KMS-11 (cell line): ENCODE measurements around the gene NCKIPSD.
A peak's percentile ranks its signal among the peaks of the same experiment; 100 is the strongest.

Experiments
- H2AFZ ChIP-seq: fragments of 200-600 bp; sonication (generic); 2 replicates; pipeline ENCODE4 v1.6.1; 2016; ENCODE audit warnings: antibody characterized with exemption, mixed run types, low read depth
- H3K27ac ChIP-seq: fragments of 200-600 bp; sonication (generic); 2 replicates; pipeline ENCODE4 v1.6.1; 2016; ENCODE audit warnings: mild to moderate bottlenecking, mixed run types
- H3K27me3 ChIP-seq: fragments of 200-600 bp; sonication (generic); 2 replicates; pipeline ENCODE4 v1.6.1; 2017; ENCODE audit warnings: mild to moderate bottlenecking, low read depth, mixed run types, moderate library complexity; ENCODE audit not compliant: insufficient read depth
- H3K36me3 ChIP-seq: fragments of 200-600 bp; sonication (generic); 2 replicates; pipeline ENCODE4 v1.6.1; 2017; ENCODE audit warnings: mild to moderate bottlenecking, mixed run types; ENCODE audit not compliant: insufficient read depth
- H3K4me1 ChIP-seq: fragments of 200-600 bp; sonication (generic); 2 replicates; pipeline ENCODE4 v1.6.1; 2016; ENCODE audit warnings: mild to moderate bottlenecking, low read depth, mixed run types; ENCODE audit not compliant: poor library complexity, severe bottlenecking
- H3K4me2 ChIP-seq: fragments of 200-600 bp; sonication (generic); 2 replicates; pipeline ENCODE4 v1.7.0; 2016; ENCODE audit warnings: mild to moderate bottlenecking, mixed run types
- H3K4me3 ChIP-seq: fragments of 200-600 bp; sonication (generic); IDR thresholded peaks from 2 replicates; pipeline ENCODE4 v1.6.1; 2017; ENCODE audit warnings: low read depth, low read length, mixed read lengths; ENCODE audit not compliant: insufficient read depth
- H3K79me2 ChIP-seq: fragments of 200-600 bp; sonication (generic); 2 replicates; pipeline ENCODE4 v1.6.1; 2016; ENCODE audit warnings: low read depth, mixed run types; ENCODE audit not compliant: insufficient read depth
- H3K9ac ChIP-seq: fragments of 200-600 bp; sonication (generic); 2 replicates; pipeline ENCODE4 v1.6.1; 2016; ENCODE audit warnings: mild to moderate bottlenecking, mixed run types
- H4K20me1 ChIP-seq: fragments of 200-600 bp; sonication (generic); 2 replicates; pipeline ENCODE4 v1.6.1; 2016; ENCODE audit warnings: mild to moderate bottlenecking, mixed run types; ENCODE audit not compliant: insufficient read depth
- CTCF ChIP-seq: fragments of 200-600 bp; sonication (generic); conservative IDR thresholded peaks from 2 replicates; pipeline ENCODE4 v1.6.1; 2017; ENCODE audit warnings: low read depth, mild to moderate bottlenecking, antibody characterized with exemption, low read length, moderate library complexity, mixed read lengths

The NCKIPSD gene

DNA sequence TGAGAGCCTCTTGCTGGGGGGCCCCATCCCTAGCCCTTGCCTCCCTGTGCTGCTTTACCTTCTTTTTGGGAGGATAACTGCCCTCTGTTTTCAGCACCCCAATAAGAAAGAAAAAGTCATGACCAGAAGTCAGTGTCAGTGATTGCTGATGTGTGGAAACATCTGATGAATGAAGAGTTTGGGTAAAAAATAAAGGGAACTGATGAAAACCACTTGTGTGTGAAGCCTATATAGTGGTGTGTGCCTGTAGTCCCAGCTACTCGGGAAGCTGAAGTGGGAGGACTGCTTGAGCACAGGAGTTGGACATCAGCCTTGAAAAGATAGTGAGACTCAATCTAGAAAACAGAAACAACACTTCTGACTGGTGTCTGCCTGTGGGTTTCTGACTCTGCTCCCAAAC, 13.2 kb downstream of the NCKIPSD start:
- no peak overlapping the region for H3K9ac ChIP-seq
- no peaks in the 10 kb centered on the region for H3K36me3 ChIP-seq
- H3K79me2 ChIP-seq: no peaks in the 10 kb centered on the region
- H3K4me2 ChIP-seq: no peak overlapping the region
- H3K4me1 ChIP-seq: no peaks in the 10 kb centered on the region
- no peaks in the 10 kb centered on the region for H3K27me3 ChIP-seq
- no peak overlapping the region for H2AFZ ChIP-seq
- no peak for TF ChIP-seq CTCF
- H4K20me1 ChIP-seq: no peaks in the 10 kb centered on the region
- no peak overlapping the region for H3K4me3 ChIP-seq
- H3K27ac ChIP-seq: no peak overlapping the region

GRCh38 chr3:48664929-48665328, 20.8 kb downstream of the NCKIPSD start:
- no peaks in the 10 kb centered on the region for H4K20me1 ChIP-seq
- H3K36me3 ChIP-seq: no peaks in the 10 kb centered on the region
- H3K27ac ChIP-seq: no peak overlapping the region
- TF ChIP-seq CTCF: no peak
- H3K4me3 ChIP-seq: no peak overlapping the region
- H3K27me3 ChIP-seq: no peaks in the 10 kb centered on the region
- no peak overlapping the region for H3K4me2 ChIP-seq
- H3K9ac ChIP-seq: no peak overlapping the region
- no peak overlapping the region for H2AFZ ChIP-seq
- no peaks in the 10 kb centered on the region for H3K79me2 ChIP-seq
- peaks cover 5% of the 10 kb centered on the region for H3K4me1 ChIP-seq

- Histone ChIP-seq H3K4me3 (no peak overlapping the region), H3K27me3 (no peaks in the 10 kb centered on the region), H3K4me2 (no peak overlapping the region), H2AFZ (peak overlapping the region; percentile 54), H3K9ac (no peak overlapping the region; the same call in 1 of the 2 replicates), H3K79me2 (no peaks in the 10 kb centered on the region), H3K36me3 (no peaks in the 10 kb centered on the region), H4K20me1 (no peaks in the 10 kb centered on the region), H3K4me1 (peaks cover 5% of the 10 kb centered on the region), H3K27ac (peak overlapping the region; percentile 99; the same call in 1 of the 2 replicates)
- TF ChIP-seq CTCF: peak; percentile 25; the same call in 1 of the 2 replicates
These were observed 21.4 kb downstream of the NCKIPSD start for GRCh38 chr3:48664313-48664644.

- Histone ChIP-seq H3K79me2 (no peaks in the 10 kb centered on the region), H3K36me3 (no peaks in the 10 kb centered on the region), H3K27ac (peak overlapping the region; percentile 99), H3K4me3 (peak overlapping the region; percentile 55), H3K4me1 (peaks cover 5% of the 10 kb centered on the region), H3K4me2 (peak overlapping the region; percentile 89), H2AFZ (peak overlapping the region; percentile 54), H4K20me1 (no peaks in the 10 kb centered on the region), H3K27me3 (no peaks in the 10 kb centered on the region), H3K9ac (peak overlapping the region; percentile 92)
- TF ChIP-seq CTCF: peak; percentile 70; the same call in 1 of the 2 replicates
These were observed 22.0 kb downstream of the NCKIPSD start for GRCh38 chr3:48663489-48664312.
